ENCODE results near the gene DIPK1C. TPM values are rescaled to one million over a fixed set of nuclear protein-coding genes. Genes with fewer than 3 reads are reported as not detected.

Gene DIPK1C
- total RNA-seq, 1 donor from 2014 or later: not detected

GRCh38 chr18:74389991-74390390 is 67.1 kb downstream of the DIPK1C start:
- Histone ChIP-seq H3K79me2 (ENCODE audit: insufficient read depth, low read length) (no peaks in the 10 kb centered on the region), H3K4me1 (ENCODE audit: insufficient read depth, low read length) (no peaks in the 10 kb centered on the region), H3K4me2 (ENCODE audit: low read length) (no peak overlapping the region), H3K27ac (ENCODE audit: low read depth, low read length) (no peak overlapping the region), H3K36me3 (ENCODE audit: insufficient read depth, low read length) (no peaks in the 10 kb centered on the region), H3K9me3 (ENCODE audit: insufficient read depth, low read depth, low read length) (no peaks in the 10 kb centered on the region), H3K4me3 (ENCODE audit: insufficient read depth, low read depth, low read length) (no peak overlapping the region), H3K27me3 (ENCODE audit: insufficient read depth, low read length) (peaks cover 2% of the 10 kb centered on the region), H3K9ac (ENCODE audit: low read length) (no peak overlapping the region), H2AFZ (ENCODE audit: low read depth, low read length) (no peak overlapping the region), H4K20me1 (ENCODE audit: insufficient read depth, low read length) (no peaks in the 10 kb centered on the region)
- no peak for DNase-seq (ENCODE audit: low read depth)
- H3K27ac Mint-ChIP-seq (ENCODE audit: unreplicated experiment): no peak overlapping the region
- H3K36me3 Mint-ChIP-seq (ENCODE audit: low read depth, unreplicated experiment): no peaks in the 10 kb centered on the region
- TF ChIP-seq CTCF (IDR thresholded peaks at IDR 0.05; ENCODE audit: insufficient read depth, low read depth, low read length) (no peak), EZH2 (IDR thresholded peaks at IDR 0.05; ENCODE audit: insufficient read depth, low read length) (no peak)
- FAIRE-seq: no peak
- peaks cover 29% of the 10 kb centered on the region for H3K27me3 Mint-ChIP-seq (ENCODE audit: low read depth, unreplicated experiment)
- H3K9me3 Mint-ChIP-seq (ENCODE audit: unreplicated experiment): no peaks in the 10 kb centered on the region
- H3K4me3 Mint-ChIP-seq (ENCODE audit: unreplicated experiment): no peak overlapping the region
- peaks cover 5% of the 10 kb centered on the region for H3K4me1 Mint-ChIP-seq (ENCODE audit: low read depth, unreplicated experiment)

GRCh38 chr18:74389171-74389927 is 67.8 kb downstream of the DIPK1C start:
- H3K4me3 ChIP-seq (ENCODE audit: insufficient read depth, low read depth, low read length): no peak overlapping the region
- peak; percentile 23 for DNase-seq (ENCODE audit: low read depth)
- peaks cover 2% of the 10 kb centered on the region for H3K27me3 ChIP-seq (ENCODE audit: insufficient read depth, low read length)
- no peak for FAIRE-seq
- H3K4me2 ChIP-seq (ENCODE audit: low read length): no peak overlapping the region
- H3K36me3 Mint-ChIP-seq (ENCODE audit: low read depth, unreplicated experiment): no peaks in the 10 kb centered on the region
- peaks cover 5% of the 10 kb centered on the region for H3K4me1 Mint-ChIP-seq (ENCODE audit: low read depth, unreplicated experiment)
- H3K9me3 ChIP-seq (ENCODE audit: insufficient read depth, low read depth, low read length): no peaks in the 10 kb centered on the region
- no peaks in the 10 kb centered on the region for H4K20me1 ChIP-seq (ENCODE audit: insufficient read depth, low read length)
- no peaks in the 10 kb centered on the region for H3K79me2 ChIP-seq (ENCODE audit: insufficient read depth, low read length)
- H3K9me3 Mint-ChIP-seq (ENCODE audit: unreplicated experiment): no peaks in the 10 kb centered on the region
- no peak overlapping the region for H3K27ac ChIP-seq (ENCODE audit: low read depth, low read length)
- H3K9ac ChIP-seq (ENCODE audit: low read length): no peak overlapping the region
- H3K27me3 Mint-ChIP-seq (ENCODE audit: low read depth, unreplicated experiment): peaks cover 29% of the 10 kb centered on the region
- TF ChIP-seq CTCF (IDR thresholded peaks at IDR 0.05; ENCODE audit: insufficient read depth, low read depth, low read length): no peak
- TF ChIP-seq EZH2 (IDR thresholded peaks at IDR 0.05; ENCODE audit: insufficient read depth, low read length): no peak
- no peak overlapping the region for H3K27ac Mint-ChIP-seq (ENCODE audit: unreplicated experiment)
- no peak overlapping the region for H3K4me3 Mint-ChIP-seq (ENCODE audit: unreplicated experiment)
- H3K36me3 ChIP-seq (ENCODE audit: insufficient read depth, low read length): no peaks in the 10 kb centered on the region
- H3K4me1 ChIP-seq (ENCODE audit: insufficient read depth, low read length): no peaks in the 10 kb centered on the region
- no peak overlapping the region for H2AFZ ChIP-seq (ENCODE audit: low read depth, low read length)

GRCh38 chr18:74388227-74388626 is 68.9 kb downstream of the DIPK1C start:
- no peak overlapping the region for H3K4me2 ChIP-seq (ENCODE audit: low read length)
- Mint-ChIP-seq H3K27me3 (ENCODE audit: low read depth, unreplicated experiment) (peaks cover 24% of the 10 kb centered on the region), H3K4me3 (ENCODE audit: unreplicated experiment) (no peak overlapping the region), H3K4me1 (ENCODE audit: low read depth, unreplicated experiment) (peaks cover 5% of the 10 kb centered on the region), H3K9me3 (ENCODE audit: unreplicated experiment) (no peaks in the 10 kb centered on the region), H3K27ac (ENCODE audit: unreplicated experiment) (no peak overlapping the region), H3K36me3 (ENCODE audit: low read depth, unreplicated experiment) (no peaks in the 10 kb centered on the region)
- no peak overlapping the region for H3K27ac ChIP-seq (ENCODE audit: low read depth, low read length)
- H3K27me3 ChIP-seq (ENCODE audit: insufficient read depth, low read length): no peaks in the 10 kb centered on the region
- no peak for DNase-seq (ENCODE audit: low read depth)
- H3K4me3 ChIP-seq (ENCODE audit: insufficient read depth, low read depth, low read length): no peak overlapping the region
- no peaks in the 10 kb centered on the region for H3K79me2 ChIP-seq (ENCODE audit: insufficient read depth, low read length)
- no peaks in the 10 kb centered on the region for H3K4me1 ChIP-seq (ENCODE audit: insufficient read depth, low read length)
- H4K20me1 ChIP-seq (ENCODE audit: insufficient read depth, low read length): no peaks in the 10 kb centered on the region
- no peak for TF ChIP-seq CTCF (IDR thresholded peaks at IDR 0.05; ENCODE audit: insufficient read depth, low read depth, low read length)
- no peak for TF ChIP-seq EZH2 (IDR thresholded peaks at IDR 0.05; ENCODE audit: insufficient read depth, low read length)
- no peak for FAIRE-seq
- H2AFZ ChIP-seq (ENCODE audit: low read depth, low read length): no peak overlapping the region
- H3K36me3 ChIP-seq (ENCODE audit: insufficient read depth, low read length): no peaks in the 10 kb centered on the region
- no peak overlapping the region for H3K9ac ChIP-seq (ENCODE audit: low read length)
- no peaks in the 10 kb centered on the region for H3K9me3 ChIP-seq (ENCODE audit: insufficient read depth, low read depth, low read length)

Data from astrocyte (in vitro differentiated cells and primary cell).